Keratinocyte (primary cell): ENCODE results near the gene SDCCAG8. TPM values are rescaled to one million over a fixed set of nuclear protein-coding genes. Genes with fewer than 3 reads are reported as not detected.
"Not testable (repeated sequence)": the region's sequence is repeated elsewhere in the genome, so short reads cannot be mapped to it uniquely, and the experiment has no call there.

Source experiments
- DNase-seq: peaks from one replicate; pipeline ENCODE4 v3.0.0-alpha.2; 2011; ENCODE audit warnings: low read depth, missing footprints, low spot score
- FAIRE-seq: peaks from 2 replicates; lab custom pipeline; 2011; peaks lifted over from hg19 to GRCh38; lab: Jason Lieb, UNC
- H2AFZ ChIP-seq: 2 replicates; pipeline ENCODE4 v1.6.0; 2012; ENCODE audit warnings: low read length, control low read depth, inconsistent platforms; ENCODE audit not compliant: control insufficient read depth
- H3K27ac ChIP-seq: 2 replicates; pipeline ENCODE4 v1.5.1; 2011; ENCODE audit warnings: low read length; ENCODE audit not compliant: control insufficient read depth, insufficient read depth
- H3K27me3 ChIP-seq: 3 replicates; pipeline ENCODE4 v1.6.0; 2011; ENCODE audit warnings: low read length; ENCODE audit not compliant: control insufficient read depth, insufficient read depth; ENCODE audit errors: extremely low read depth
- H3K36me3 ChIP-seq, 2 experiments: 2 replicates in 1 of 2; 3 replicates in 1 of 2; pipeline ENCODE4 v1.5.1; 2011; ENCODE audit warnings: low read length in 2 of 2, mild to moderate bottlenecking in 1 of 2; ENCODE audit not compliant: control insufficient read depth in 2 of 2, insufficient read depth in 2 of 2; ENCODE audit errors: extremely low read depth in 1 of 2
- H3K4me1 ChIP-seq: 3 replicates; pipeline ENCODE4 v1.5.1; 2011; ENCODE audit warnings: low read length; ENCODE audit not compliant: control insufficient read depth, insufficient read depth; ENCODE audit errors: extremely low read depth
- H3K4me2 ChIP-seq: 3 replicates; pipeline ENCODE4 v1.6.0; 2011; ENCODE audit warnings: low read depth, low read length; ENCODE audit not compliant: control insufficient read depth, insufficient read depth; ENCODE audit errors: extremely low read depth
- H3K4me3 ChIP-seq, 3 experiments: fragments of 200-600 bp in 1 of 3; sonication (generic) in 1 of 3; 2 replicates in 2 of 3; 3 replicates in 1 of 3; pipeline ENCODE4 v1.5.1; 2011 to 2016; ENCODE audit warnings: low read length in 3 of 3, mild to moderate bottlenecking in 3 of 3, control low read depth in 2 of 3, inconsistent platforms in 1 of 3, low read depth in 1 of 3, mixed read lengths in 1 of 3, mixed run types in 1 of 3, moderate library complexity in 1 of 3; ENCODE audit not compliant: control insufficient read depth in 2 of 3, insufficient read depth in 2 of 3; ENCODE audit errors: extremely low read depth in 1 of 3
- H3K79me2 ChIP-seq: 2 replicates; pipeline ENCODE4 v1.6.0; 2012; ENCODE audit warnings: low read length; ENCODE audit not compliant: control insufficient read depth, insufficient read depth
- H3K9ac ChIP-seq: 3 replicates; pipeline ENCODE4 v1.6.0; 2011; ENCODE audit warnings: low read length; ENCODE audit not compliant: control insufficient read depth, insufficient read depth; ENCODE audit errors: extremely low read depth
- H3K9me1 ChIP-seq: 3 replicates; pipeline ENCODE4 v1.6.0; 2011; ENCODE audit warnings: low read length; ENCODE audit not compliant: control insufficient read depth, insufficient read depth; ENCODE audit errors: extremely low read depth
- H3K9me3 ChIP-seq: 2 replicates; pipeline ENCODE4 v1.5.1; 2012; ENCODE audit warnings: low read depth, low read length; ENCODE audit not compliant: control insufficient read depth
- H4K20me1 ChIP-seq: 3 replicates; pipeline ENCODE4 v1.6.0; 2011; ENCODE audit warnings: low read length; ENCODE audit not compliant: control insufficient read depth, insufficient read depth; ENCODE audit errors: extremely low read depth
- EZH2 ChIP-seq: IDR thresholded peaks from one replicate; pipeline ENCODE4 v1.6.1; 2012; ENCODE audit warnings: inconsistent platforms, mild to moderate bottlenecking, low read length, moderate library complexity
- dilution Hi-C: fragments of 300-500 bp; cut with MboI; formaldehyde crosslinking; loops from one replicate; pipeline ENCODE4 v1.7.0; 2020; ENCODE audit warnings: low sequenced_read_pairs; ENCODE audit not compliant: extremely low pct_ligation_motif_present
- polyA plus RNA-seq, 5 experiments: library from polyadenylated mRNA; depleted of rRNA in 3 of 5; stranded (reverse) in 3 of 5; stranded (forward) in 1 of 5; unstranded in 1 of 5; fragments of >200 nt; gene quantifications; 1 replicate in 1 of 5; 2 replicates in 3 of 5; 3 replicates in 1 of 5; pipeline versions ENCODE4 v1.2.1 to v1.2.3, GENCODE V29; 2011 to 2012; ENCODE audit warnings: missing spikeins in 2 of 5, low read depth in 1 of 5, low replicate concordance in 1 of 5
- TF ChIP-seq, protein P1 (sequence below), 3 experiments: IDR thresholded peaks in 1 of 3; conservative IDR thresholded peaks in 1 of 3; optimal IDR thresholded peaks in 1 of 3; 2 replicates in 2 of 3; 3 replicates in 1 of 3; pipeline versions ENCODE3 to v1.5.1; 2011; ENCODE audit warnings: low read length in 3 of 3, mild to moderate bottlenecking in 3 of 3, moderate library complexity in 2 of 3, control low read depth in 1 of 3, inconsistent platforms in 1 of 3; ENCODE audit not compliant: insufficient read depth in 2 of 3; ENCODE audit errors: extremely low read depth in 1 of 3

SDCCAG8 gene
- polyA plus RNA-seq, 1 donor (not counting 4 experiments of a cell fraction or from before 2014, with no cell fraction given), result 61.6 TPM

DNA sequence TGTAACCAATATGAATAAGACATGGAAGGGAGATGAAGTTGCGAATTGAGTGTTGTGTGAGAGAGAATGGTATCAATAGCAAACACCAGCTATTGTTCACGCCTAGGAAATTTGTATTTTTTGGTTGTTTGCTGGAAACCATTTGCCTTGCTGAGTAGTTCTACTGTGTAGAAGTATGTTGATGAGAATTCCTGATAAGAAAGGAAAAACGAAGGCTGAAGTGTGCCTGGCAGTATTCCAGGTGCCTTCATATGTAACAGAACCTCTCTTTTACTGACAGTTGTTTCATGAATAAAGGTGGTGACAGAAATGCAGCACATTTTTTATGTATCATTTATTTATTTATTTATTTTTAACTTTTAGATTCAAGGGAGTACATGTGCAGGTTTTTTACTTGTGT lies 79.5 kb downstream of the SDCCAG8 start:
- FAIRE-seq, result no peak
- no peaks in the 10 kb centered on the region for H3K9me3 ChIP-seq
- dilution Hi-C loops, result no loop called here
- no peaks in the 10 kb centered on the region for H3K9me1 ChIP-seq
- no peak overlapping the region for H3K4me2 ChIP-seq
- H3K36me3 ChIP-seq, result peaks cover 6 to 9% of the 10 kb centered on the region in 2 experiments
- H3K4me3 ChIP-seq, result no peak overlapping the region
- H3K27me3 ChIP-seq, result no peaks in the 10 kb centered on the region
- H3K79me2 ChIP-seq, result no peaks in the 10 kb centered on the region
- TF ChIP-seq EZH2, result no peak
- TF ChIP-seq, protein P1, sequence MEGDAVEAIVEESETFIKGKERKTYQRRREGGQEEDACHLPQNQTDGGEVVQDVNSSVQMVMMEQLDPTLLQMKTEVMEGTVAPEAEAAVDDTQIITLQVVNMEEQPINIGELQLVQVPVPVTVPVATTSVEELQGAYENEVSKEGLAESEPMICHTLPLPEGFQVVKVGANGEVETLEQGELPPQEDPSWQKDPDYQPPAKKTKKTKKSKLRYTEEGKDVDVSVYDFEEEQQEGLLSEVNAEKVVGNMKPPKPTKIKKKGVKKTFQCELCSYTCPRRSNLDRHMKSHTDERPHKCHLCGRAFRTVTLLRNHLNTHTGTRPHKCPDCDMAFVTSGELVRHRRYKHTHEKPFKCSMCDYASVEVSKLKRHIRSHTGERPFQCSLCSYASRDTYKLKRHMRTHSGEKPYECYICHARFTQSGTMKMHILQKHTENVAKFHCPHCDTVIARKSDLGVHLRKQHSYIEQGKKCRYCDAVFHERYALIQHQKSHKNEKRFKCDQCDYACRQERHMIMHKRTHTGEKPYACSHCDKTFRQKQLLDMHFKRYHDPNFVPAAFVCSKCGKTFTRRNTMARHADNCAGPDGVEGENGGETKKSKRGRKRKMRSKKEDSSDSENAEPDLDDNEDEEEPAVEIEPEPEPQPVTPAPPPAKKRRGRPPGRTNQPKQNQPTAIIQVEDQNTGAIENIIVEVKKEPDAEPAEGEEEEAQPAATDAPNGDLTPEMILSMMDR (optimal IDR thresholded peaks at IDR 0.05 in 1 of 3, IDR thresholded peaks at IDR 0.05 in 1 of 3, conservative IDR thresholded peaks at IDR 0.05 in 1 of 3; ENCODE audit: extremely low read depth in 1 of 3, insufficient read depth in 2 of 3, low read length in 3 of 3), result no peak
- no peak overlapping the region for H2AFZ ChIP-seq
- no peak overlapping the region for H3K27ac ChIP-seq
- H3K4me1 ChIP-seq, result no peaks in the 10 kb centered on the region
- H4K20me1 ChIP-seq, result no peaks in the 10 kb centered on the region
- no peak overlapping the region for H3K9ac ChIP-seq
- DNase-seq, result no peak

DNA sequence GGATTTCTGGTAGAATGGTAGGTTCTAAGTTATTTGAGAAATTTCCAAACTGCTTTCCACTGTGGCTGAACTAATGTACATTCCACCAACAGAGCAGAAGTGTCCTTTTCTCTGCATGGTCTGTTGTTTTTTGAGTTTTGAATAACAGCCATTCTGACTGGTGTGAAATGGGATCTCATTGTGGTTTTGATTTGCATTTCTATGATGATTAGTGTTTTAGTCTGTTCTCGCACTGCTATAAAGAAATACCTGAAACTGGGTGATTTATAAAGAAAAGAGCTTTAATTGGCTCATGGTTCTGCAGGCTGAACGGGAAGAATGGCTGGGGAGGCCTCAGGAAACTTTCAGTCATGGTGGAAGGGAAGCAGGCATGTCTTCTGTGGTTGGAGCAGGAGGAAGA lies 80.3 kb downstream of the SDCCAG8 start:
- H3K27me3 ChIP-seq, result no peaks in the 10 kb centered on the region
- H3K4me3 ChIP-seq, result no peak overlapping the region
- dilution Hi-C loops, result no loop called here
- TF ChIP-seq, protein P1 (optimal IDR thresholded peaks at IDR 0.05 in 1 of 3, IDR thresholded peaks at IDR 0.05 in 1 of 3, conservative IDR thresholded peaks at IDR 0.05 in 1 of 3; ENCODE audit: extremely low read depth in 1 of 3, insufficient read depth in 2 of 3, low read length in 3 of 3), result no peak
- TF ChIP-seq EZH2, result no peak
- DNase-seq (no peak), FAIRE-seq (no peak)
- H2AFZ ChIP-seq, result no peak overlapping the region
- no peaks in the 10 kb centered on the region for H3K9me3 ChIP-seq
- H3K4me1 ChIP-seq, result no peaks in the 10 kb centered on the region
- peaks cover 6 to 7% of the 10 kb centered on the region in 2 experiments for H3K36me3 ChIP-seq
- H4K20me1 ChIP-seq, result no peaks in the 10 kb centered on the region
- no peak overlapping the region for H3K9ac ChIP-seq
- H3K4me2 ChIP-seq, result no peak overlapping the region
- no peaks in the 10 kb centered on the region for H3K79me2 ChIP-seq
- H3K9me1 ChIP-seq, result no peaks in the 10 kb centered on the region
- no peak overlapping the region for H3K27ac ChIP-seq

DNA sequence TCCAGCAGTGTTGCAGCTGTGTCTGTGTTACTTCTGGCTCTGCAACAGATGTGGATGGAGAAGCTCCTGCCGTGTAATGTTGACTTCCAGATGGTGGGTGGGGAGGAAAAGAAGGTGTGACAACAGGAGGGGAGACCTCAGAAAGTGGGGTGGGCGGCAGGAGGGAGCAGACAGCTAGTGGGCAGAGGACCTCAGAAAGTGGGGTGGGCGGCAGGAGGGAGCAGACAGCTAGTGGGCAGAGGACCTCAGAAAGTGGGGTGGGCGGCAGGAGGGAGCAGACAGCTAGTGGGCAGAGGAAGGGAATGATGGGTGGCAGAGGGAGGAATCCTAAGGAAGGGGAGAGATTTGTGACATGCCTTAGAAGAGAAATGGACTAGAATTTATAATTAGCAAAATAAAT lies 83.0 kb downstream of the SDCCAG8 start:
- H3K9me3 ChIP-seq, H3K9ac ChIP-seq, H3K36me3 ChIP-seq, FAIRE-seq, H4K20me1 ChIP-seq, H2AFZ ChIP-seq, H3K4me1 ChIP-seq, DNase-seq, H3K4me3 ChIP-seq, dilution Hi-C loops, H3K27me3 ChIP-seq, H3K9me1 ChIP-seq, H3K79me2 ChIP-seq, H3K27ac ChIP-seq, H3K4me2 ChIP-seq: not testable (repeated sequence)
